ENCODE data around the gene OSBPL8.

The OSBPL8 gene

DNA sequence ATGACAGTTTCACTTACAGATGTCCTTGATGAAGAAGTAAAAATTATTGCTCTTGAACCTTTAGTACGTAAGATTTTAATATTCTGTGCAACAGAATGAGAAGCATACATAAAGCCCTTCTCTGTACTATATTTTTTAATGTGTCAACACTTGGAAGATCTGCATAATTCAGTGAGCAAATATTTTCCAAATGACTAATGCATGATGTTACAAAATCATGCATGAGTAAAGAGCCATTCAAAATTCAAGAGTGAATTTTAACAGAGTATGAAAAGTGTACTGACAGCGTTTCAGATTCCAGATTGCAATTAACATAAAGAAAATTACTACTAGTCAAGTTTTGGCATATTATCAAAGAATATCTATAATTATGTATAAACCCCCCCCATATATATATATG is 110.0 kb downstream of the OSBPL8 start:
- H3K27ac ChIP-seq (ENCODE audit: low read length): no peak overlapping the region
- H3K9ac ChIP-seq (ENCODE audit: low read length in 2 of 2): no peak overlapping the region
- H3K4me1 ChIP-seq (ENCODE audit: control insufficient read depth, insufficient read depth, low read length): no peaks in the 10 kb centered on the region
- H3K27me3 ChIP-seq (ENCODE audit: control insufficient read depth in 1 of 2, insufficient read depth in 2 of 2, low read length in 2 of 2): no peaks in the 10 kb centered on the region
- H3K36me3 ChIP-seq (ENCODE audit: control insufficient read depth in 2 of 2, insufficient read depth in 2 of 2, low read length in 2 of 2): peaks cover 0 to 2% of the 10 kb centered on the region in 2 donors
- H3K4me3 ChIP-seq (ENCODE audit: low read length in 2 of 2): no peak overlapping the region
- H3K9me3 ChIP-seq (ENCODE audit: control insufficient read depth in 2 of 2, low read length in 2 of 2): no peaks in the 10 kb centered on the region

- H3K27ac ChIP-seq (ENCODE audit: low read length): no peak overlapping the region
- no peaks in the 10 kb centered on the region for H3K27me3 ChIP-seq (ENCODE audit: control insufficient read depth in 1 of 2, insufficient read depth in 2 of 2, low read length in 2 of 2)
- no peaks in the 10 kb centered on the region for H3K9me3 ChIP-seq (ENCODE audit: control insufficient read depth in 2 of 2, low read length in 2 of 2)
- H3K9ac ChIP-seq (ENCODE audit: low read length in 2 of 2): no peak overlapping the region
- no peak overlapping the region for H3K4me3 ChIP-seq (ENCODE audit: low read length in 2 of 2)
- H3K36me3 ChIP-seq (ENCODE audit: control insufficient read depth in 2 of 2, insufficient read depth in 2 of 2, low read length in 2 of 2): peaks cover 0 to 2% of the 10 kb centered on the region in 2 donors
- no peaks in the 10 kb centered on the region for H3K4me1 ChIP-seq (ENCODE audit: control insufficient read depth, insufficient read depth, low read length)
These were observed 110.6 kb downstream of the OSBPL8 start for GRCh38 chr12:76449016-76449415.

DNA sequence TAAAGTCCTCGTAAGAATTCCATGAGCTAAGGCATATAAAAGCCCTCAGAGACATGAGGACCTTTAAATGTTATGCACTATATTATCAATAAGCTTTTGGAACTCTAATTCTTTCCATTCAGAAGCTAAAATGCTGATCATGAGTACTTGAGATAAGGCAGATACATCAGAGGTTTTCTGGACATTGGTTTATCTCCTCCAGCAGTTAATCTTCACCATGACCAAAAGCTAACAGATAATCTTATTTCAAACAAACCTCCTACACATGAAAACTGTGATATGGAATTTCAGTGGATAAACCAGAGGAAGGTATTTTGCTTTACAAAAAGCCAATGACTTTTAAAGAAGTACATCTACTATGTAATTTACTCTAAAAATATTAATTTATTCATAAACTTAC is 113.5 kb downstream of the OSBPL8 start:
- Histone ChIP-seq H3K27me3 (ENCODE audit: control insufficient read depth in 1 of 2, insufficient read depth in 2 of 2, low read length in 2 of 2) (no peaks in the 10 kb centered on the region), H3K36me3 (ENCODE audit: control insufficient read depth in 2 of 2, insufficient read depth in 2 of 2, low read length in 2 of 2) (peaks cover 0 to 2% of the 10 kb centered on the region in 2 donors), H3K4me3 (ENCODE audit: low read length in 2 of 2) (no peak overlapping the region), H3K27ac (ENCODE audit: low read length) (no peak overlapping the region), H3K9me3 (ENCODE audit: control insufficient read depth in 2 of 2, low read length in 2 of 2) (no peaks in the 10 kb centered on the region), H3K9ac (ENCODE audit: low read length in 2 of 2) (no peak overlapping the region), H3K4me1 (ENCODE audit: control insufficient read depth, insufficient read depth, low read length) (no peaks in the 10 kb centered on the region)

DNA sequence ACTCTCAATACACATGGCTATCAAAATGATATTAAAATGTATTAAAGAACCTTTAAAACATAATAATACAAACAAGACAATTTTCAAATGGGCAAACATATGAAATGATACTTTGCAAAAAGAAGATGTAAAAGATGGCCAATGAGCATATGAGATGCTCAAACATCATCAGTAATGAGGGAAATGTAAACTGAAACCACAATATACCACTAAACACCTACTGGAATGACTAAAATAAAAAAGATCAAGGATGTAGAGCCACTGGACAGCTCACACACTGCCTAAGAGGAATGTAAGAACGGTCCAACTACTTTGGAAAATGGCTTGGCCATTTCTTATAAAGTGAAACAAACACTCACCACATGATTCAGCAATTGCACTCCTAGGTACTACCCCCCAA is 114.1 kb downstream of the OSBPL8 start:
- H3K27me3 ChIP-seq (ENCODE audit: control insufficient read depth in 1 of 2, insufficient read depth in 2 of 2, low read length in 2 of 2): no peaks in the 10 kb centered on the region
- no peaks in the 10 kb centered on the region for H3K9me3 ChIP-seq (ENCODE audit: control insufficient read depth in 2 of 2, low read length in 2 of 2)
- H3K9ac ChIP-seq (ENCODE audit: low read length in 2 of 2): no peak overlapping the region
- H3K4me3 ChIP-seq (ENCODE audit: low read length in 2 of 2): no peak overlapping the region
- H3K36me3 ChIP-seq (ENCODE audit: control insufficient read depth in 2 of 2, insufficient read depth in 2 of 2, low read length in 2 of 2): peaks cover 0 to 2% of the 10 kb centered on the region in 2 donors
- H3K4me1 ChIP-seq (ENCODE audit: control insufficient read depth, insufficient read depth, low read length): no peaks in the 10 kb centered on the region
- no peak overlapping the region for H3K27ac ChIP-seq (ENCODE audit: low read length)

- Histone ChIP-seq H3K4me1 (ENCODE audit: control insufficient read depth, insufficient read depth, low read length) (no peaks in the 10 kb centered on the region), H3K27ac (ENCODE audit: low read length) (no peak overlapping the region), H3K9me3 (ENCODE audit: control insufficient read depth in 2 of 2, low read length in 2 of 2) (no peaks in the 10 kb centered on the region), H3K9ac (ENCODE audit: low read length in 2 of 2) (no peak overlapping the region), H3K27me3 (ENCODE audit: control insufficient read depth in 1 of 2, insufficient read depth in 2 of 2, low read length in 2 of 2) (no peaks in the 10 kb centered on the region), H3K4me3 (ENCODE audit: low read length in 2 of 2) (no peak overlapping the region), H3K36me3 (ENCODE audit: control insufficient read depth in 2 of 2, insufficient read depth in 2 of 2, low read length in 2 of 2) (no peaks in the 10 kb centered on the region)
These were observed 115.1 kb downstream of the OSBPL8 start for GRCh38 chr12:76444408-76444984.

- H3K9ac ChIP-seq (ENCODE audit: low read length in 2 of 2): no peak overlapping the region
- H3K4me3 ChIP-seq (ENCODE audit: low read length in 2 of 2): no peak overlapping the region
- H3K4me1 ChIP-seq (ENCODE audit: control insufficient read depth, insufficient read depth, low read length): no peaks in the 10 kb centered on the region
- H3K27ac ChIP-seq (ENCODE audit: low read length): no peak overlapping the region
- no peaks in the 10 kb centered on the region for H3K9me3 ChIP-seq (ENCODE audit: control insufficient read depth in 2 of 2, low read length in 2 of 2)
- H3K27me3 ChIP-seq (ENCODE audit: control insufficient read depth in 1 of 2, insufficient read depth in 2 of 2, low read length in 2 of 2): no peaks in the 10 kb centered on the region
- no peaks in the 10 kb centered on the region for H3K36me3 ChIP-seq (ENCODE audit: control insufficient read depth in 2 of 2, insufficient read depth in 2 of 2, low read length in 2 of 2)
These were observed 118.6 kb downstream of the OSBPL8 start for GRCh38 chr12:76441016-76441415.

GRCh38 chr12:76432733-76433132 is 126.8 kb downstream of the OSBPL8 start:
- H3K36me3 ChIP-seq (ENCODE audit: control insufficient read depth in 2 of 2, insufficient read depth in 2 of 2, low read length in 2 of 2): no peaks in the 10 kb centered on the region
- peaks cover 0 to 4% of the 10 kb centered on the region in 2 donors for H3K9me3 ChIP-seq (ENCODE audit: control insufficient read depth in 2 of 2, low read length in 2 of 2)
- no peak overlapping the region for H3K9ac ChIP-seq (ENCODE audit: low read length in 2 of 2)
- H3K4me1 ChIP-seq (ENCODE audit: control insufficient read depth, insufficient read depth, low read length): no peaks in the 10 kb centered on the region
- H3K27ac ChIP-seq (ENCODE audit: low read length): no peak overlapping the region
- no peak overlapping the region for H3K4me3 ChIP-seq (ENCODE audit: low read length in 2 of 2)
- no peaks in the 10 kb centered on the region for H3K27me3 ChIP-seq (ENCODE audit: control insufficient read depth in 1 of 2, insufficient read depth in 2 of 2, low read length in 2 of 2)

DNA sequence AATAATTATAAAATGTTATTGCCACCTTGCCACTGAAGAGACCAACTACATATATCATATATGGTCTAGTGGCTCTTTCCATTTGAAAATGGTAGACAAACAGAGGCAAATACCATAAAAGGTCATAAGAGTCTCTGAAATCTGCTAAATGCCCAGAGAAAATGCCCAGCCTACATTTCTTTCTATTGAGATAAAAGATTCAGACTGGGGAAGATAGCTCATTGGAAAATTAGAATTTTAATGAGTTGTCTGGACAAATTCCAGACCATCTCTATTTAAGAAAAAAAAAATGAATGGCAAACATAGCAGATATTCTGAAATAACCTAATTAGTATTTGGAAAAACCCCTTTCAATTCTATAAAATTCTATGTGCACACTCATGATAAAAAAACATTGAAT is 131.5 kb downstream of the OSBPL8 start:
- H3K27me3 ChIP-seq (ENCODE audit: control insufficient read depth in 1 of 2, insufficient read depth in 2 of 2, low read length in 2 of 2): no peaks in the 10 kb centered on the region
- no peak overlapping the region for H3K27ac ChIP-seq (ENCODE audit: low read length)

GRCh38 chr12:76426160-76426559 is 133.4 kb downstream of the OSBPL8 start:
- no peak overlapping the region for H3K9ac ChIP-seq (ENCODE audit: low read length in 2 of 2)
- H3K27me3 ChIP-seq (ENCODE audit: control insufficient read depth in 1 of 2, insufficient read depth in 2 of 2, low read length in 2 of 2): no peaks in the 10 kb centered on the region
- H3K4me1 ChIP-seq (ENCODE audit: control insufficient read depth, insufficient read depth, low read length): no peaks in the 10 kb centered on the region
- H3K27ac ChIP-seq (ENCODE audit: low read length): no peak overlapping the region
- H3K36me3 ChIP-seq (ENCODE audit: control insufficient read depth in 2 of 2, insufficient read depth in 2 of 2, low read length in 2 of 2): no peaks in the 10 kb centered on the region
- no peak overlapping the region for H3K4me3 ChIP-seq (ENCODE audit: low read length in 2 of 2)
- peaks cover 0 to 3% of the 10 kb centered on the region in 2 donors for H3K9me3 ChIP-seq (ENCODE audit: control insufficient read depth in 2 of 2, low read length in 2 of 2)

More for the DNA sequence above, 131.5 kb downstream of the OSBPL8 start:
- no peak overlapping the region for H3K9ac ChIP-seq (ENCODE audit: low read length in 2 of 2)
- H3K4me3 ChIP-seq (ENCODE audit: low read length in 2 of 2): no peak overlapping the region
- H3K36me3 ChIP-seq (ENCODE audit: control insufficient read depth in 2 of 2, insufficient read depth in 2 of 2, low read length in 2 of 2): no peaks in the 10 kb centered on the region
- H3K9me3 ChIP-seq (ENCODE audit: control insufficient read depth in 2 of 2, low read length in 2 of 2): peaks cover 3 to 4% of the 10 kb centered on the region in 2 donors
- no peaks in the 10 kb centered on the region for H3K4me1 ChIP-seq (ENCODE audit: control insufficient read depth, insufficient read depth, low read length)

GRCh38 chr12:76424941-76425340 is 134.6 kb downstream of the OSBPL8 start:
- H3K9ac ChIP-seq (ENCODE audit: low read length in 2 of 2): no peak overlapping the region
- H3K27me3 ChIP-seq (ENCODE audit: control insufficient read depth in 1 of 2, insufficient read depth in 2 of 2, low read length in 2 of 2): no peaks in the 10 kb centered on the region
- no peak overlapping the region for H3K4me3 ChIP-seq (ENCODE audit: low read length in 2 of 2)
- H3K9me3 ChIP-seq (ENCODE audit: control insufficient read depth in 2 of 2, low read length in 2 of 2): peaks cover 0 to 3% of the 10 kb centered on the region in 2 donors
- no peaks in the 10 kb centered on the region for H3K36me3 ChIP-seq (ENCODE audit: control insufficient read depth in 2 of 2, insufficient read depth in 2 of 2, low read length in 2 of 2)
- no peaks in the 10 kb centered on the region for H3K4me1 ChIP-seq (ENCODE audit: control insufficient read depth, insufficient read depth, low read length)
- H3K27ac ChIP-seq (ENCODE audit: low read length): no peak overlapping the region

DNA sequence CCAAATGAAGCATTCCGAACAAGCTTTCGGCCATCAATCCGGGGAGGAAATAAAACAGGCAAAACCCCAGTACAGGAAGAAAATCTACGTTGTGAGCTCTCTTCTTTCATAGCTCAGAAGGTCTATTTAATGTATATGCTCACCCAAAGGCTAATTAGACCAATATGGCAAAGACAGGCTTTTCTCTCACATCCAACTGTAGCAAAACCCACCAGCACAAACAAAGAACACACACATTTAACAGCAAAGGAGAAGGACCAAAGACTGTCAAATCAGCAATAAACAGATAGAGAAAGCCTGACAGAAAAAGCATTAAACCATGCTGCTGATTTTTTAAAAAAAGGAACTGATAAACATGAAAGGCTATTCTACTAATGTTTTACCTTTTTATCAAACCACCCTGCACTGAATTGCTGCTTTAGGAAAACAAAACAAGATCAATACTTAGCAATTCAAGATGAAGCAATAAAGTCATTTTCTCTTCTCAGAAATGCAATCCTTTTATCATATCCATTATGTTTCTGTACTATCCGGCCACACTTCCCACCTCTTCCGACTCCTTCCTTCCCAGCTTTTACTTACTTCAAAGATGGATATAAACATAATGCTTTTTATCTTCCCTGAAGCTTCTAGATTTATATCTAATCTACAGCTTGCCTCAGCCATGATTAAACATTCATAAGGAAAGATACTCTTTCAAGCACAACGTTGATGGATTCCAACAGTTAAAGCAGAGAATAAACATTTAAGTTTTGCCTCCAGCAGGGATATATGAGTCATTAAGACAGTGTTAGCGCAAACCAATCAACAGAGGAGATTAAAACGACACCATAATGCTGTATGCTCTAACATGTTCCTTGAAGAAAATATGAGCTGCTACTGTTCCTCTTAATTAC is 136.8 kb downstream of the OSBPL8 start:
- H3K27ac ChIP-seq (ENCODE audit: low read length): no peak overlapping the region

More for the DNA sequence above, 136.8 kb downstream of the OSBPL8 start:
- Histone ChIP-seq H3K9me3 (ENCODE audit: control insufficient read depth in 2 of 2, low read length in 2 of 2) (peaks cover 0 to 3% of the 10 kb centered on the region in 2 donors), H3K27me3 (ENCODE audit: control insufficient read depth in 1 of 2, insufficient read depth in 2 of 2, low read length in 2 of 2) (no peaks in the 10 kb centered on the region), H3K36me3 (ENCODE audit: control insufficient read depth in 2 of 2, insufficient read depth in 2 of 2, low read length in 2 of 2) (no peaks in the 10 kb centered on the region), H3K4me1 (ENCODE audit: control insufficient read depth, insufficient read depth, low read length) (no peaks in the 10 kb centered on the region), H3K4me3 (ENCODE audit: low read length in 2 of 2) (peak overlapping the region; percentile 1 to 24), H3K9ac (ENCODE audit: low read length in 2 of 2) (peak overlapping the region in 1 of 2 donors; percentile 19)
